Measurements from ENCODE around the gene HARBI1. TPM values are rescaled to one million over a fixed set of nuclear protein-coding genes. Genes with fewer than 3 reads are reported as not detected.

HARBI1 gene
- total and polyA plus RNA-seq, 9 of the 15 experiments (the other 6 are each of a cell fraction or from before 2014, with no cell fraction given), result 3.5 to 8.4 (median 5.5) TPM

- peak; percentile 38; the same call in 1 of the 2 replicates for TF ChIP-seq TAF7 (tag; IDR thresholded peaks at IDR 0.05)
- 0 out of 2 replicates have a peak, but pooled peaks have one; percentile 26 for TF ChIP-seq KAT8 (IDR thresholded peaks at IDR 0.05; ENCODE audit: low read depth)
- peak; percentile 12 for TF ChIP-seq BRD9 (IDR thresholded peaks at IDR 0.05; ENCODE audit: low read depth, partially characterized antibody)
- no peak for TF ChIP-seq SIRT6 (IDR thresholded peaks at IDR 0.05; ENCODE audit: low read depth, low read length)
- TF ChIP-seq JUND (IDR thresholded peaks at IDR 0.05; ENCODE audit: borderline replicate concordance, low read depth, low read length), result no peak
- TF ChIP-seq JUND (tag; IDR thresholded peaks at IDR 0.05; ENCODE audit: borderline replicate concordance, low read depth, low read length), result no peak
- peak; percentile 53; the same call in 1 of the 2 replicates for TF ChIP-seq FOXJ2 (tag; IDR thresholded peaks at IDR 0.05)
- TF ChIP-seq SMARCE1 (IDR thresholded peaks at IDR 0.05), result no peak
- no peak for TF ChIP-seq KLF6 (CRISPR knock-in tag; IDR thresholded peaks at IDR 0.05; ENCODE audit: borderline replicate concordance)
- 0 out of 2 replicates have a peak, but pooled peaks have one; percentile 3 for TF ChIP-seq DPF2 (IDR thresholded peaks at IDR 0.05)
- peak; percentile 13; the same call in 1 of the 2 replicates for TF ChIP-seq EP400 (IDR thresholded peaks at IDR 0.05)
- no peak for TF ChIP-seq ZNF75A (CRISPR knock-in tag; IDR thresholded peaks at IDR 0.05)
- TF ChIP-seq NR2C1 (IDR thresholded peaks at IDR 0.05), result no peak
- TF ChIP-seq NR2C1 (tag; IDR thresholded peaks at IDR 0.05), result peak; percentile 2; the same call in 1 of the 2 replicates
- TF ChIP-seq, protein P1, sequence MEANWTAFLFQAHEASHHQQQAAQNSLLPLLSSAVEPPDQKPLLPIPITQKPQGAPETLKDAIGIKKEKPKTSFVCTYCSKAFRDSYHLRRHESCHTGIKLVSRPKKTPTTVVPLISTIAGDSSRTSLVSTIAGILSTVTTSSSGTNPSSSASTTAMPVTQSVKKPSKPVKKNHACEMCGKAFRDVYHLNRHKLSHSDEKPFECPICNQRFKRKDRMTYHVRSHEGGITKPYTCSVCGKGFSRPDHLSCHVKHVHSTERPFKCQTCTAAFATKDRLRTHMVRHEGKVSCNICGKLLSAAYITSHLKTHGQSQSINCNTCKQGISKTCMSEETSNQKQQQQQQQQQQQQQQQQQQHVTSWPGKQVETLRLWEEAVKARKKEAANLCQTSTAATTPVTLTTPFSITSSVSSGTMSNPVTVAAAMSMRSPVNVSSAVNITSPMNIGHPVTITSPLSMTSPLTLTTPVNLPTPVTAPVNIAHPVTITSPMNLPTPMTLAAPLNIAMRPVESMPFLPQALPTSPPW (CRISPR knock-in tag; IDR thresholded peaks at IDR 0.05), result 0 out of 2 replicates have a peak, but pooled peaks have one; percentile 0
- TF ChIP-seq, protein P2, sequence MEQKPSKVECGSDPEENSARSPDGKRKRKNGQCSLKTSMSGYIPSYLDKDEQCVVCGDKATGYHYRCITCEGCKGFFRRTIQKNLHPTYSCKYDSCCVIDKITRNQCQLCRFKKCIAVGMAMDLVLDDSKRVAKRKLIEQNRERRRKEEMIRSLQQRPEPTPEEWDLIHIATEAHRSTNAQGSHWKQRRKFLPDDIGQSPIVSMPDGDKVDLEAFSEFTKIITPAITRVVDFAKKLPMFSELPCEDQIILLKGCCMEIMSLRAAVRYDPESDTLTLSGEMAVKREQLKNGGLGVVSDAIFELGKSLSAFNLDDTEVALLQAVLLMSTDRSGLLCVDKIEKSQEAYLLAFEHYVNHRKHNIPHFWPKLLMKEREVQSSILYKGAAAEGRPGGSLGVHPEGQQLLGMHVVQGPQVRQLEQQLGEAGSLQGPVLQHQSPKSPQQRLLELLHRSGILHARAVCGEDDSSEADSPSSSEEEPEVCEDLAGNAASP (IDR thresholded peaks at IDR 0.05), result peak; percentile 94; the same call in 1 of the 2 replicates
- no peak for TF ChIP-seq SMARCA5 (IDR thresholded peaks at IDR 0.05)
Observed at GRCh38 chr11:46594374-46594700, 22.7 kb downstream of the HARBI1 start (continued).

Measured in K562 (cell line).